ENCODE results near the gene GRIK4.

DNA sequence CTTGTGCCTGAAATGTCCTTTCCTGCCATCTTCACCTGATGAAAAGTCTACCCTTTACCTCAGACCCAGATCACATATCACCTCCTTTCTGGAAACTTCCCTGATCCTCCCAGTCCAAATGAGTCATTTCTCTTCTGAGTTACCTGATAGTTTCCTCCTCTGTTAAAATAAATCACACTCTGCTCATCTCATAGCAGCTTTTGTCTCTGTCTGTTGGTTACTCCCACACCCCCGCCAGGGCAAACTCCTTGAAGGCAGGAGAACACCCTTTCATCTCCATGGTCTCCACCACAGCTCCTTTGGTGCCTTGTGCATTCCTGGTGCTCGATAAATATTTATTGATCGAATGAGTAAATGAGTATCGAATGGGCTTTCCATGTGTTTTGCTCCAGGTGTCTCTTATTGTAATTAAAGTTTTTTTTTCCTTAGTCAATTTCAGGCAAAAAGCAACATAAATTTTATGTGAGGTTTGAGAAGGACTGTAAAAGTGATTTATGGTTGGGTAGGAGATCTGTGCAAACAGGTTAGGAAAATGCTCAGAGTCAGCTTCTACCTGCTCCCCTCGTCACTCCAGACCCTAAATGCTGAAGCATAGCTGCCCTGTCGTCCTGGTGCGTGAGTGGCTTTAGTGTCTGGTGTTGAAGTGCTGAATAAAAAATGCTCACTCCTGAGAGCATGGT, 178.2 kb downstream of the GRIK4 start:
- TF ChIP-seq, protein P1, sequence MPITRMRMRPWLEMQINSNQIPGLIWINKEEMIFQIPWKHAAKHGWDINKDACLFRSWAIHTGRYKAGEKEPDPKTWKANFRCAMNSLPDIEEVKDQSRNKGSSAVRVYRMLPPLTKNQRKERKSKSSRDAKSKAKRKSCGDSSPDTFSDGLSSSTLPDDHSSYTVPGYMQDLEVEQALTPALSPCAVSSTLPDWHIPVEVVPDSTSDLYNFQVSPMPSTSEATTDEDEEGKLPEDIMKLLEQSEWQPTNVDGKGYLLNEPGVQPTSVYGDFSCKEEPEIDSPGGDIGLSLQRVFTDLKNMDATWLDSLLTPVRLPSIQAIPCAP (CRISPR knock-in tag; IDR thresholded peaks at IDR 0.05): no peak
- no peak for TF ChIP-seq NR2C2 (CRISPR knock-in tag; IDR thresholded peaks at IDR 0.05)
- TF ChIP-seq, protein P2, sequence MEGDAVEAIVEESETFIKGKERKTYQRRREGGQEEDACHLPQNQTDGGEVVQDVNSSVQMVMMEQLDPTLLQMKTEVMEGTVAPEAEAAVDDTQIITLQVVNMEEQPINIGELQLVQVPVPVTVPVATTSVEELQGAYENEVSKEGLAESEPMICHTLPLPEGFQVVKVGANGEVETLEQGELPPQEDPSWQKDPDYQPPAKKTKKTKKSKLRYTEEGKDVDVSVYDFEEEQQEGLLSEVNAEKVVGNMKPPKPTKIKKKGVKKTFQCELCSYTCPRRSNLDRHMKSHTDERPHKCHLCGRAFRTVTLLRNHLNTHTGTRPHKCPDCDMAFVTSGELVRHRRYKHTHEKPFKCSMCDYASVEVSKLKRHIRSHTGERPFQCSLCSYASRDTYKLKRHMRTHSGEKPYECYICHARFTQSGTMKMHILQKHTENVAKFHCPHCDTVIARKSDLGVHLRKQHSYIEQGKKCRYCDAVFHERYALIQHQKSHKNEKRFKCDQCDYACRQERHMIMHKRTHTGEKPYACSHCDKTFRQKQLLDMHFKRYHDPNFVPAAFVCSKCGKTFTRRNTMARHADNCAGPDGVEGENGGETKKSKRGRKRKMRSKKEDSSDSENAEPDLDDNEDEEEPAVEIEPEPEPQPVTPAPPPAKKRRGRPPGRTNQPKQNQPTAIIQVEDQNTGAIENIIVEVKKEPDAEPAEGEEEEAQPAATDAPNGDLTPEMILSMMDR (IDR thresholded peaks at IDR 0.05): no peak
- TF ChIP-seq, protein P3, sequence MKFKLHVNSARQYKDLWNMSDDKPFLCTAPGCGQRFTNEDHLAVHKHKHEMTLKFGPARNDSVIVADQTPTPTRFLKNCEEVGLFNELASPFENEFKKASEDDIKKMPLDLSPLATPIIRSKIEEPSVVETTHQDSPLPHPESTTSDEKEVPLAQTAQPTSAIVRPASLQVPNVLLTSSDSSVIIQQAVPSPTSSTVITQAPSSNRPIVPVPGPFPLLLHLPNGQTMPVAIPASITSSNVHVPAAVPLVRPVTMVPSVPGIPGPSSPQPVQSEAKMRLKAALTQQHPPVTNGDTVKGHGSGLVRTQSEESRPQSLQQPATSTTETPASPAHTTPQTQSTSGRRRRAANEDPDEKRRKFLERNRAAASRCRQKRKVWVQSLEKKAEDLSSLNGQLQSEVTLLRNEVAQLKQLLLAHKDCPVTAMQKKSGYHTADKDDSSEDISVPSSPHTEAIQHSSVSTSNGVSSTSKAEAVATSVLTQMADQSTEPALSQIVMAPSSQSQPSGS (CRISPR knock-in tag; IDR thresholded peaks at IDR 0.05; ENCODE audit: borderline replicate concordance, low read depth): no peak
- TF ChIP-seq, protein P4, sequence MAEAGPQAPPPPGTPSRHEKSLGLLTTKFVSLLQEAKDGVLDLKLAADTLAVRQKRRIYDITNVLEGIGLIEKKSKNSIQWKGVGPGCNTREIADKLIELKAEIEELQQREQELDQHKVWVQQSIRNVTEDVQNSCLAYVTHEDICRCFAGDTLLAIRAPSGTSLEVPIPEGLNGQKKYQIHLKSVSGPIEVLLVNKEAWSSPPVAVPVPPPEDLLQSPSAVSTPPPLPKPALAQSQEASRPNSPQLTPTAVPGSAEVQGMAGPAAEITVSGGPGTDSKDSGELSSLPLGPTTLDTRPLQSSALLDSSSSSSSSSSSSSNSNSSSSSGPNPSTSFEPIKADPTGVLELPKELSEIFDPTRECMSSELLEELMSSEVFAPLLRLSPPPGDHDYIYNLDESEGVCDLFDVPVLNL (CRISPR knock-in tag; IDR thresholded peaks at IDR 0.05; ENCODE audit: borderline replicate concordance, low read depth): no peak
- TF ChIP-seq, protein P5, sequence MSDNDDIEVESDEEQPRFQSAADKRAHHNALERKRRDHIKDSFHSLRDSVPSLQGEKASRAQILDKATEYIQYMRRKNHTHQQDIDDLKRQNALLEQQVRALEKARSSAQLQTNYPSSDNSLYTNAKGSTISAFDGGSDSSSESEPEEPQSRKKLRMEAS (CRISPR knock-in tag; IDR thresholded peaks at IDR 0.05): no peak

All from WTC11 (cell line).